B cell (primary cell): ENCODE results near the gene CLIP1. TPM values are rescaled to one million over a fixed set of nuclear protein-coding genes. Genes with fewer than 3 reads are reported as not detected.

ENCODE experiments used
- ATAC-seq: fragments of 200-7000 bp; cut with Tn5 transposase; one replicate; pipeline ENCODE4 v1.10.0; 2021; ENCODE audit warnings: low read depth, mild to moderate bottlenecking, moderate number of reproducible peaks, moderate library complexity
- CTCF ChIA-PET: fragments of 350-600 bp; sonication (Branson Sonifier 250); formaldehyde crosslinking; loops from one replicate; lab custom pipeline; 2021; ENCODE audit warnings: antibody characterized with exemption, inconsistent platforms; lab: Charles Lee
- POLR2A ChIA-PET: fragments of 350-600 bp; sonication (Branson Sonifier 250); formaldehyde crosslinking; loops from one replicate; lab custom pipeline; 2021; ENCODE audit warnings: antibody characterized with exemption; lab: Charles Lee
- DNase-seq: peaks from one replicate; pipeline ENCODE4 v3.0.0; 2013
- H2AFZ ChIP-seq: 2 replicates; pipeline ENCODE4 v1.6.1; 2012; ENCODE audit warnings: mild to moderate bottlenecking, low read depth, low read length; ENCODE audit not compliant: insufficient read depth, poor library complexity, severe bottlenecking
- H3K27ac ChIP-seq, 2 donors: 1 replicate in 1 of 2; 2 replicates in 1 of 2; pipeline ENCODE4 v1.5.1; 2012 to 2013; ENCODE audit warnings: low read length in 2 of 2, mild to moderate bottlenecking in 2 of 2, moderate library complexity in 1 of 2
- H3K27me3 ChIP-seq, 4 experiments: fragments of 200-600 bp in 1 of 4; sonication (generic) in 1 of 4; replicated peaks in 1 of 4; 1 replicate in 2 of 4; 2 replicates in 2 of 4; pipeline versions ENCODE4 v1.6.1 to v1.7.0; 2013 to 2016; ENCODE audit warnings: low read length in 3 of 4, mild to moderate bottlenecking in 2 of 4, mixed read lengths in 1 of 4, moderate library complexity in 1 of 4; ENCODE audit not compliant: insufficient read depth in 4 of 4, control insufficient read depth in 3 of 4; ENCODE audit errors: control extremely low read depth in 1 of 4
- H3K36me3 ChIP-seq, 2 experiments: replicated peaks in 1 of 2; 1 replicate in 1 of 2; 2 replicates in 1 of 2; pipeline versions ENCODE4 v1.6.1 to v1.7.1; 2013; ENCODE audit warnings: low read length in 1 of 2; ENCODE audit not compliant: insufficient read depth in 2 of 2, control insufficient read depth in 1 of 2; ENCODE audit errors: control extremely low read depth in 1 of 2, extremely low read depth in 1 of 2
- H3K4me1 ChIP-seq, 2 donors: fragments of 200-600 bp in 1 of 2; sonication (generic) in 1 of 2; 1 replicate in 1 of 2; 2 replicates in 1 of 2; pipeline versions ENCODE4 v1.5.1 to v1.6.1; 2013 to 2017; ENCODE audit warnings: low read length in 2 of 2; ENCODE audit not compliant: control insufficient read depth in 2 of 2, insufficient read depth in 2 of 2
- H3K4me2 ChIP-seq: replicated peaks from 2 replicates; pipeline ENCODE3; 2012; ENCODE audit warnings: mild to moderate bottlenecking, low read depth, low read length; ENCODE audit not compliant: poor library complexity, severe bottlenecking
- H3K4me3 ChIP-seq, 5 experiments: fragments of 200-600 bp in 1 of 5; sonication (generic) in 1 of 5; 1 replicate in 3 of 5; 2 replicates in 2 of 5; pipeline versions ENCODE4 v1.5.1 to v1.7.0; 2011 to 2016; ENCODE audit warnings: low read length in 4 of 5, mild to moderate bottlenecking in 4 of 5, low read depth in 2 of 5, control low read depth in 1 of 5, moderate library complexity in 1 of 5; ENCODE audit not compliant: insufficient read depth in 1 of 5; ENCODE audit errors: control extremely low read depth in 1 of 5, extremely low read depth in 1 of 5
- H3K79me2 ChIP-seq: fragments of 200-600 bp; sonication (generic); one replicate; pipeline ENCODE4 v1.6.0; 2016; ENCODE audit warnings: low read length; ENCODE audit not compliant: control insufficient read depth, insufficient read depth
- H3K9ac ChIP-seq: fragments of 200-600 bp; sonication (generic); 2 replicates; pipeline ENCODE4 v1.6.1; 2017; ENCODE audit warnings: mild to moderate bottlenecking, low read length, moderate library complexity
- H3K9me3 ChIP-seq, 3 donors: one replicate each; pipeline versions ENCODE4 v1.6.1 to v1.7.1; 2013; ENCODE audit warnings: low read length in 2 of 3; ENCODE audit not compliant: control insufficient read depth in 2 of 3, insufficient read depth in 1 of 3; ENCODE audit errors: control extremely low read depth in 1 of 3
- H4K20me1 ChIP-seq: 2 replicates; pipeline ENCODE4 v1.6.0; 2012; ENCODE audit warnings: mild to moderate bottlenecking, low read length; ENCODE audit not compliant: insufficient read depth, control insufficient read depth, poor library complexity, severe bottlenecking
- H3K27ac Mint-ChIP-seq: one replicate; pipeline ENCODE4 v1.8.0; 2021; ENCODE audit warnings: mixed read lengths
- H3K27me3 Mint-ChIP-seq: one replicate; pipeline ENCODE4 v1.8.0; 2021; ENCODE audit warnings: mixed read lengths
- H3K4me1 Mint-ChIP-seq: one replicate; pipeline ENCODE4 v1.8.0; 2021; ENCODE audit warnings: mixed read lengths
- H3K4me3 Mint-ChIP-seq: one replicate; pipeline ENCODE4 v1.8.0; 2021; ENCODE audit warnings: mixed read lengths
- H3K9me3 Mint-ChIP-seq: one replicate; pipeline ENCODE4 v1.8.0; 2022; ENCODE audit warnings: mixed read lengths; ENCODE audit not compliant: insufficient read depth
- CTCF ChIP-seq: fragments of 200-600 bp; IDR thresholded peaks from one replicate; pipeline ENCODE4 v1.8.0; 2022; ENCODE audit warnings: antibody characterized with exemption, mild to moderate bottlenecking
- EZH2 ChIP-seq: IDR thresholded peaks from 2 replicates; pipeline ENCODE4 v1.6.1; 2012; ENCODE audit warnings: borderline replicate concordance, low read depth, mild to moderate bottlenecking, moderate library complexity, low read length; ENCODE audit not compliant: insufficient read depth, poor library complexity, severe bottlenecking
- WGBS: methylation state at CpG from one replicate; pipeline ENCODE4 v1.1.5; 2013; ENCODE audit warnings: missing lambda C conversion rate; ENCODE audit not compliant: insufficient coverage; 5-methylcytosine and 5-hydroxymethylcytosine counted together
- intact Hi-C: fragments of 100-400 bp; cut with micrococcal nuclease; formaldehyde crosslinking; loops from one replicate; pipeline ENCODE4 v1.10.0; 2022
- polyA plus RNA-seq: library from polyadenylated mRNA; depleted of rRNA; stranded (reverse); fragments of >200 nt; gene quantifications from 2 replicates; pipeline ENCODE4 v1.2.3, GENCODE V29; 2012
- total RNA-seq, 2 donors: library from RNA; stranded (reverse); fragments of 120-200 nt in 1 of 2; gene quantifications; 1 replicate in 1 of 2; 2 replicates in 1 of 2; pipeline versions ENCODE4 v1.2.3 to v1.2.4, GENCODE V29; 2013 to 2022

CLIP1 gene
- total and polyA plus RNA-seq, 2 donors (not counting 1 experiment from before 2014, with no cell fraction given): 17.0 to 64.9 TPM

GRCh38 chr12:122282061-122282460 is 140.4 kb downstream of the CLIP1 start:
- Histone ChIP-seq H3K4me2 (no peak overlapping the region), H3K27ac (no peak overlapping the region), H3K9me3 (no peaks in the 10 kb centered on the region), H3K79me2 (no peaks in the 10 kb centered on the region), H3K4me3 (no peak overlapping the region), H2AFZ (no peak overlapping the region), H3K36me3 (peaks cover 9 to 21% of the 10 kb centered on the region in 2 experiments), H4K20me1 (no peaks in the 10 kb centered on the region), H3K27me3 (no peaks in the 10 kb centered on the region), H3K9ac (no peak overlapping the region), H3K4me1 (no peaks in the 10 kb centered on the region)
- ChIA-PET POLR2A (no interaction called here), CTCF (interaction anchor here (0.7 to 0.8 kb wide), 2 partner anchors 29 to 320 kb away, joined by 3 to 4 read pairs; no protein-coding TSS in a partner anchor)
- Mint-ChIP-seq H3K27me3 (no peaks in the 10 kb centered on the region), H3K9me3 (no peaks in the 10 kb centered on the region), H3K27ac (no peak overlapping the region), H3K4me3 (no peak overlapping the region), H3K4me1 (no peaks in the 10 kb centered on the region)
- no CpG with 5 or more reads among the region's 4 CpGs for WGBS
- TF ChIP-seq EZH2 (no peak), CTCF (no peak)
- intact Hi-C loops: no loop called here
- no peak for DNase-seq
- no peak for ATAC-seq

GRCh38 chr12:122276242-122276641 is 146.2 kb downstream of the CLIP1 start:
- H3K9me3 ChIP-seq: no peaks in the 10 kb centered on the region
- no peak overlapping the region for H3K4me2 ChIP-seq
- no peak overlapping the region for H3K4me3 Mint-ChIP-seq
- peaks cover 7 to 28% of the 10 kb centered on the region in 2 experiments for H3K36me3 ChIP-seq
- no peaks in the 10 kb centered on the region for H3K4me1 ChIP-seq
- H3K4me3 ChIP-seq: no peak overlapping the region
- no peak for ATAC-seq
- H3K27me3 ChIP-seq: no peaks in the 10 kb centered on the region
- intact Hi-C loops: no loop called here
- H3K4me1 Mint-ChIP-seq: no peaks in the 10 kb centered on the region
- no peak overlapping the region for H3K9ac ChIP-seq
- no peaks in the 10 kb centered on the region for H3K9me3 Mint-ChIP-seq
- H2AFZ ChIP-seq: no peak overlapping the region
- ChIA-PET CTCF (no interaction called here), POLR2A (no interaction called here)
- H3K27me3 Mint-ChIP-seq: no peaks in the 10 kb centered on the region
- WGBS: 100% methylated on average over 1 of the region's 7 CpGs
- DNase-seq: no peak
- no peak overlapping the region for H3K27ac ChIP-seq
- H4K20me1 ChIP-seq: no peaks in the 10 kb centered on the region
- no peak for TF ChIP-seq EZH2
- no peak for TF ChIP-seq CTCF
- H3K79me2 ChIP-seq: no peaks in the 10 kb centered on the region
- no peak overlapping the region for H3K27ac Mint-ChIP-seq
